ENCODE results near the gene LYZL1.
"Not testable (repeated sequence)": the region's sequence is repeated elsewhere in the genome, so short reads cannot be mapped to it uniquely, and the experiment has no call there.

The LYZL1 gene

DNA sequence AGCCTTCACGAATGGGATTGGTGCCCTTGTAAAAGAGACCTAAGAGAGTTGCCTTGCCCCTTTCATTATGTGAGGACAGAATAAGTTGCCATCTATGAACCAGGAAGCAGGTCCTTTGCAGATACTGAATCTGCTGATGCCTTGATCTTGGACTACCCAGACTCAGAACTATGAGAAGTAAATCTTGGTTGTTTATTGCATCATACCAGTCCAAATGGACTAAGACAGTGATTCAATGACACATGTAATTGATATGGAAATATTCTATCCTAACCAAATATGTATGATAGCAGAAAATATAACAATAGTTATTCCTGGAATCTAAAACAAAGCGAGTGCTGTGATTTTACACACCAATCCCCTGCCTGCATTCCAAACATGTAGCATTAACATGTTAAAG, 17.0 kb upstream of the LYZL1 start:
- no peak for TF ChIP-seq POLR2AphosphoS5 (IDR thresholded peaks at IDR 0.05; ENCODE audit: low read depth, low read length)
- TF ChIP-seq POU2F2 (IDR thresholded peaks at IDR 0.05; ENCODE audit: low read depth, low read length) = no peak
- TF ChIP-seq TAF1 (IDR thresholded peaks at IDR 0.05; ENCODE audit: low read depth, low read length) = no peak
- no peak for TF ChIP-seq POLR2A (IDR thresholded peaks at IDR 0.05; ENCODE audit: low read depth, low read length)
- DNase-seq (ENCODE audit: insufficient read length, low spot score) = no peak
- FAIRE-seq = no peak

DNA sequence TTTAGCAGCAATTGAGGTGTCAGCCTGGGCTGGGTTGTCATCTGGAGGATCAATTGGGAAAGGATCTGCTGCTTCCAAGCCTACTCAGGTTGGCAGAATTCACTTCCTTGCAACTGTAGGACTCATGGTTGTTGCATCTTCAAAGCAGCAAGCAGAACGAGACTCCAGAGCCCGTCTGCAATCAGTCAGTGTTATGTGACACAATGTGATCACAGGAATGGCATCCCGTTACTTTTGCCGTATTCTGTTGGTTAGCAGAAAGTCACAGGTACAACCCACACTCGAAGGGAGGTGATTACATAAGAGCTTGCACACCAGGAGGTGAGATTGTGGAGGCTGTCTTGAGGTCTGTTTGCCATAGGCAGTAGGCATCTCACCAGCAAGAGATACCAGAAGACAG, 15.4 kb upstream of the LYZL1 start:
- no peak for FAIRE-seq

DNA sequence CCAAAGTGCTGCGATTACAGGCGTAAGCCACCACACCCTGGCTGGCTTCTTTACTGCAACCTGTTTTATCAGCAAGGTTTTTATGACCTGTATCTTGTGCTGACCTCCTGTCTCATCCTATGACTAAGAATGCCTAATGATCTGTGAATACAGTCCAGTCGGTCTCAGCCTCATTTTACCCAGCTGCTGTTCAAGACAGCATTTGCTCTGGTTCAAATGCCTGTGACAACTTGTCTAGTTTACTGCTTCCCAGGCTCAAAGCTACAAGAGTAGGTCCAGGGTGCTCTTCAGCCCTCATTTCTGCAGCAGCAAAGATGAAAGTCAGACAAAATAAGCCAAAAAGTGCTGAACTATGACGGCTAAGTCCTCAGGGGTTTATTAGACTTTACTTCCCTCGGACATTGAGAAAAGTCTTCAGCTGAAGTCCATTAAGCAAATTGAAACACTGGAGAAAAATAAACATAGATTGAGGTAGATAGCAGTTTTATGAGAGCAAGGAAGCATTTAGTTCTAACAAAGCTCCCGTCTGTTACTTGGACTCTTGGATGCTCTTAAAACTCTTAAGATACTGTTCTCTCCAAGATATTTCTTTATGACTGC, 12.5 kb upstream of the LYZL1 start:
- no peak for TF ChIP-seq POU2F2 (IDR thresholded peaks at IDR 0.05; ENCODE audit: low read depth, low read length)
- no peak for TF ChIP-seq PAX5 (IDR thresholded peaks at IDR 0.05; ENCODE audit: insufficient read depth, low read length, severe bottlenecking)
- TF ChIP-seq SPI1 (IDR thresholded peaks at IDR 0.05; ENCODE audit: low read depth, low read length) = no peak
- TF ChIP-seq POLR2A (IDR thresholded peaks at IDR 0.05; ENCODE audit: low read depth, low read length) = no peak
- no peak for TF ChIP-seq POLR2AphosphoS5 (IDR thresholded peaks at IDR 0.05; ENCODE audit: low read depth, low read length)
- no peak for TF ChIP-seq TAF1 (IDR thresholded peaks at IDR 0.05; ENCODE audit: low read depth, low read length)
- DNase-seq (ENCODE audit: insufficient read length, low spot score) = no peak
- FAIRE-seq = no peak

More for the DNA sequence above, 15.4 kb upstream of the LYZL1 start:
- DNase-seq (ENCODE audit: insufficient read length, low spot score) = no peak
- TF ChIP-seq POU2F2 (IDR thresholded peaks at IDR 0.05; ENCODE audit: low read depth, low read length) (no peak), SPI1 (IDR thresholded peaks at IDR 0.05; ENCODE audit: low read depth, low read length) (no peak), PAX5 (IDR thresholded peaks at IDR 0.05; ENCODE audit: insufficient read depth, low read length, severe bottlenecking) (no peak), TAF1 (IDR thresholded peaks at IDR 0.05; ENCODE audit: low read depth, low read length) (no peak), POLR2A (IDR thresholded peaks at IDR 0.05; ENCODE audit: low read depth, low read length) (no peak), POLR2AphosphoS5 (IDR thresholded peaks at IDR 0.05; ENCODE audit: low read depth, low read length) (no peak)

DNA sequence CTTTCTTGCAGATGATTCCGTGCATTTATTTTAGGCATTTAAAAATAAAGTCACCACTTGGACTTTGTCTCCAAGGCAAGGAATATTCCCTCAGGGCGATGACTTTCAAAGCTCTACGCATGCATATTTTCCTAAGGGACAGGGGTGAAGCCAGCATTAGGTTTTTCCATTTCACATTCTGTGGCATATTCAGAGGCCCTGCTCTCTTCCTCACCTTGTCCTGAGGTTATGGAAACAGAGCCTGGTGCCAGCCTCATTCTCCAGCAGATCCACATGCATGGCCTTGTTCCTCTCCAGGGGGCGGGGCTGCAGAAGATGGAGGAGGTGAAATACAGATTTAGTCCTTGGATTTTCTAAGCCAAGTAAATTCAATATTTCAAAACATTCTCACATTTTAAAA, 11.6 kb upstream of the LYZL1 start:
- DNase-seq (ENCODE audit: insufficient read length, low spot score) = no peak
- TF ChIP-seq TAF1 (IDR thresholded peaks at IDR 0.05; ENCODE audit: low read depth, low read length) (no peak), POLR2AphosphoS5 (IDR thresholded peaks at IDR 0.05; ENCODE audit: low read depth, low read length) (no peak), PAX5 (IDR thresholded peaks at IDR 0.05; ENCODE audit: insufficient read depth, low read length, severe bottlenecking) (no peak), POLR2A (IDR thresholded peaks at IDR 0.05; ENCODE audit: low read depth, low read length) (no peak), SPI1 (IDR thresholded peaks at IDR 0.05; ENCODE audit: low read depth, low read length) (no peak), POU2F2 (IDR thresholded peaks at IDR 0.05; ENCODE audit: low read depth, low read length) (no peak)
- FAIRE-seq = no peak

DNA sequence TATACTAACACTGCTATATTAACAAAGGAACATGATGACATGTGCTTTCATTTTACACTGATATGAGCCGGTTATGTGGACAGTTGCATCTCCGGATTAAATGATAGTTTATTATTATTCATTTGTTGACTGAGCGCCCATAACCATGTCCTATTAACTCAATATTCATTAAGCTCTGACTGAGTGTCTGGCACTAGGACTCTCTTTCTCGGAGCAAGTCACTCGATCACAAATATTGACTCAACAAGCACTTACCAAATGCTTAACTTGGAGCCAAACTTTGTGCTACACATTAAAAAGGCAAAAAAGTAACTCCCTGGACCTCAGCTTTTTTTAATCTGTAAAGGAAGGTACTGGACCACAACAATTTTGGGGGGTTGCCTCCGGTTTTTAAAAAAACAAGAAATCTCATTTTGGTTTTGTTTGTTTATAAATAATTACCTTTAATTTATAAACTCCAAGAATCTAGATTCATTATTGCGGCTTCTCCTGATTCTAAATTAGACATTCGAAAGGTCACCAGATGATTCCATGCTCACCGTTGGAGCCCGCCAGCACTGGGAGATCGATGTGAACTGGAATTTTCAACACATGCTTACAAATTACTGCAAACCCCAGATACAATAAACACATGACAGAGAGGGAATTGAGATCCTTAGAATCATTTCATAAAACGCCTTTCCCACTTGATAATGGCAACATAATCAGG, 8.9 kb upstream of the LYZL1 start:
- no peak for TF ChIP-seq POLR2AphosphoS5 (IDR thresholded peaks at IDR 0.05; ENCODE audit: low read depth, low read length)
- no peak for TF ChIP-seq POLR2A (IDR thresholded peaks at IDR 0.05; ENCODE audit: low read depth, low read length)
- no peak for TF ChIP-seq TAF1 (IDR thresholded peaks at IDR 0.05; ENCODE audit: low read depth, low read length)
- no peak for TF ChIP-seq SPI1 (IDR thresholded peaks at IDR 0.05; ENCODE audit: low read depth, low read length)
- no peak for TF ChIP-seq PAX5 (IDR thresholded peaks at IDR 0.05; ENCODE audit: insufficient read depth, low read length, severe bottlenecking)
- no peak for TF ChIP-seq POU2F2 (IDR thresholded peaks at IDR 0.05; ENCODE audit: low read depth, low read length)
- no peak for DNase-seq (ENCODE audit: insufficient read length, low spot score)
- no peak for FAIRE-seq

DNA sequence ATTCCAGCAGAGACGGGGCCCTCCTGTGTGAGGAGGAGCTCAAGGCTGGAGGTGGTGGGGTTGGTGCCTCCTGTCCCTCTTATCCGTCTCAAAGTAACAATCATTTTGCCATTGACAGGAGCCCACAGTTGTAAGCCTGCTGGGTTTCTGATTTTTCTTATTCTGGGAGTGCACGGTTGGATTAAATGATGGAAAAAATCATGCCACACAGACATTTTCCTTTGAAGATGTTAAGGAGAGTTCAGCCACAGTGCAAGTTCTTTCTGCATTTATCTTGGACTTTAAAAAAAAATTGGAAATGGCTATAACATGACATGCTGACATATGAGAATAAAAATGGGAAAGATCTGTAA, 8.4 kb upstream of the LYZL1 start:
- FAIRE-seq = no peak
- TF ChIP-seq POU2F2 (IDR thresholded peaks at IDR 0.05; ENCODE audit: low read depth, low read length) = no peak
- TF ChIP-seq PAX5 (IDR thresholded peaks at IDR 0.05; ENCODE audit: insufficient read depth, low read length, severe bottlenecking) = no peak
- no peak for TF ChIP-seq SPI1 (IDR thresholded peaks at IDR 0.05; ENCODE audit: low read depth, low read length)
- TF ChIP-seq POLR2AphosphoS5 (IDR thresholded peaks at IDR 0.05; ENCODE audit: low read depth, low read length) = no peak
- TF ChIP-seq POLR2A (IDR thresholded peaks at IDR 0.05; ENCODE audit: low read depth, low read length) = no peak
- TF ChIP-seq TAF1 (IDR thresholded peaks at IDR 0.05; ENCODE audit: low read depth, low read length) = no peak

DNA sequence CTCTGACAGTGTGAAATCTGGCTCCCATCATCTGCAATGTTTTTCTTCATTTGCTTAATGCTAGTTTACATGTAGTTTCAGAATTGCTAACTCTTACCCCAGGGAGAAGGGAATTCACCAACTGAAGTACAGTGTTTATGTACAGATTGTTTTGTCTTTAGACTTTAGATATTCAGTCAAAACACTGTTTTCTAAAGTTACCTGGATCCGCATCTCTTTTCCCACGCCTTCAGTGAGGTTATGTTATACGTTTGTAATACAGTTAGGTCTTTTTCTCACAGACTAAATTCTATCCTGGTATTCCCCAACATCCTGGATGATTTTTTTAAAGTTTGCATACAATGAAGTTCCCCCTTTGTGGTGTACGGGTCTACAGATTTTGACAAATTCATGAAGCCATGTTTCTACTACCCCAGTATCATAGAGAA, 3.2 kb upstream of the LYZL1 start:
- peak; percentile 74 for FAIRE-seq
- DNase-seq (ENCODE audit: insufficient read length, low spot score) = no peak
- TF ChIP-seq POLR2AphosphoS5 (IDR thresholded peaks at IDR 0.05; ENCODE audit: low read depth, low read length) (no peak), POU2F2 (IDR thresholded peaks at IDR 0.05; ENCODE audit: low read depth, low read length) (no peak), SPI1 (IDR thresholded peaks at IDR 0.05; ENCODE audit: low read depth, low read length) (no peak), POLR2A (IDR thresholded peaks at IDR 0.05; ENCODE audit: low read depth, low read length) (no peak), PAX5 (IDR thresholded peaks at IDR 0.05; ENCODE audit: insufficient read depth, low read length, severe bottlenecking) (no peak), TAF1 (IDR thresholded peaks at IDR 0.05; ENCODE audit: low read depth, low read length) (no peak)

More for the DNA sequence above, 8.4 kb upstream of the LYZL1 start:
- DNase-seq (ENCODE audit: insufficient read length, low spot score) = no peak

DNA sequence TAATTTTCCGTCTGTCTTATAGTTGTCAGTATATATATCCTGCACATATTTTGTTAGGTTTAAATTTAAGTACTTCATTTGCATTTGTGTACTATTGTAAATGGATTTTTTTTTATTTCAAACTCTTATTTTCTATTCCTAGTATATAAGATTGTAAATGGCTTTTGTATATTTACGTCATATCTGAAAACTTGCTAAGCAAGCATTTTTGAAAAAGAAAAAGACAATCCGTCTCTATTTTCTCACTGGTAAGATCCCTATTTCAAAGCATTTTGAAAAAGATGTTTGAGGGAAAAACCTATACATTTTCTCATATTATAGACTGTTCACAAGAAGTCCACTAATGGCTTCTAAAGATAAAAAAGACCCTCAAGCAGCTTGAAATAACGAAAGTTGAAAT, 1.2 kb upstream of the LYZL1 start:
- FAIRE-seq (no peak), DNase-seq (ENCODE audit: insufficient read length, low spot score) (no peak)
- no peak for TF ChIP-seq SPI1 (IDR thresholded peaks at IDR 0.05; ENCODE audit: low read depth, low read length)
- no peak for TF ChIP-seq POLR2A (IDR thresholded peaks at IDR 0.05; ENCODE audit: low read depth, low read length)
- TF ChIP-seq TAF1 (IDR thresholded peaks at IDR 0.05; ENCODE audit: low read depth, low read length) = no peak
- no peak for TF ChIP-seq POLR2AphosphoS5 (IDR thresholded peaks at IDR 0.05; ENCODE audit: low read depth, low read length)
- TF ChIP-seq PAX5 (IDR thresholded peaks at IDR 0.05; ENCODE audit: insufficient read depth, low read length, severe bottlenecking) = no peak
- no peak for TF ChIP-seq POU2F2 (IDR thresholded peaks at IDR 0.05; ENCODE audit: low read depth, low read length)

DNA sequence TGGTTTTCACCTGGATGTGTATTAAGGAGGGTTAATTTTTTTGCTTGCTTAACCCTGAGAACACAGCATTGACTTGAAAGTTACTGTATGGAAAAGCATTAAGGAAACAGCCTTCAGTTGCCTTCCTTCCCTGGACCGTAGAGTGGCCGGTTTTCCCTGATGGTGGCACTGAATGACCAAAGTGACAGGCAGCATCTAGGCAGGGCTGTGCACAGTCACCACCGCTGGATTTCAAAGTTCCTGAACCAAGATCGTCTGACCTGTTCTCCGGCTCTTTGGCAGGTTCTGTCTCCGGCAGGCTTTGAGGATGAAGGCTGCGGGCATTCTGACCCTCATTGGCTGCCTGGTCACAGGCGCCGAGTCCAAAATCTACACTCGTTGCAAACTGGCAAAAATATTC, 2.7 kb downstream of the LYZL1 start:
- DNase-seq (ENCODE audit: insufficient read length, low spot score); FAIRE-seq: not testable (repeated sequence)

DNA sequence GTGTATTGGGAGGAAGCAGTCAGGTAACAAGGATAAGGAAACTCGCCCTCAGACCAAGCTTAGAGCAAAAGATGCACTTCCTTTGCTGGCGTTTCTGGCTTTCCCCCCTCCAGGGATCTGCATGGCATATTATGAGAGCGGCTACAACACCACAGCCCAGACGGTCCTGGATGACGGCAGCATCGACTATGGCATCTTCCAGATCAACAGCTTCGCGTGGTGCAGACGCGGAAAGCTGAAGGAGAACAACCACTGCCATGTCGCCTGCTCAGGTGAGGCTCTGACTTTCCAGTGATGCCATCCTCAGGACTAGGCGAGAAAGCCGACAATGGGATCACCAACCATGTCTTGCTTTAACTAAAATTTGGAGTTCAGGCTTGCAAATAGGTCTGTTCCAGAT, 3.5 kb downstream of the LYZL1 start:
- not testable (repeated sequence) for DNase-seq (ENCODE audit: insufficient read length, low spot score); FAIRE-seq

Measured in GM12891 (cell line).